GM21528 (cell line): ENCODE results near the gene UBE2G1.
"Not testable (repeated sequence)": the region's sequence is repeated elsewhere in the genome, so short reads cannot be mapped to it uniquely, and the experiment has no call there.

Experiments used
- ATAC-seq: cut with Tn5 transposase; IDR thresholded peaks from one replicate; pipeline ENCODE4 v1.9.1; 2021; ENCODE audit warnings: mild to moderate bottlenecking, moderate library complexity; ENCODE audit not compliant: unreplicated experiment, low FRiP score

Gene UBE2G1

DNA sequence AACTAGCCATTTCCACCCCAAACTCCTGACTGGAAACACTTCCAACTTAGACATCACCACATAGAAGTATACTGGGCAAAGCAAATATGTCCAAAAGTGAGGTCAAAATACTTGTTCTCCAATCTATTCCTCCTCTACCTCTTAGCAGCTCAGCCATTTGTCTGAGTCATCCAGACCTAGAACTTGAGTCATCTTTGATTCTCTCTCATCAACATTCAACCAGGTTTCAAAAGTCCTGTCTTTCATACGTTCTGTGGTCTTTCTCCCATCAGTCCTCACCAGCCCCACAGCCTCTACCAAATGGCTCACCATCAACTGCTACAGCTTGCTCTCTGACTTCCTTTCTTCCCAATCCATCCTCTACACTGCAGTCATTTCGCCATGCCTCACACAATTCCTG is 109.5 kb downstream of the UBE2G1 start:
- ATAC-seq: no peak

- not testable (repeated sequence) for ATAC-seq
Measured at GRCh38 chr17:4255271-4255670, 111.2 kb downstream of the UBE2G1 start.

GRCh38 chr17:4250887-4251286 is 115.6 kb downstream of the UBE2G1 start:
- no peak for ATAC-seq

DNA sequence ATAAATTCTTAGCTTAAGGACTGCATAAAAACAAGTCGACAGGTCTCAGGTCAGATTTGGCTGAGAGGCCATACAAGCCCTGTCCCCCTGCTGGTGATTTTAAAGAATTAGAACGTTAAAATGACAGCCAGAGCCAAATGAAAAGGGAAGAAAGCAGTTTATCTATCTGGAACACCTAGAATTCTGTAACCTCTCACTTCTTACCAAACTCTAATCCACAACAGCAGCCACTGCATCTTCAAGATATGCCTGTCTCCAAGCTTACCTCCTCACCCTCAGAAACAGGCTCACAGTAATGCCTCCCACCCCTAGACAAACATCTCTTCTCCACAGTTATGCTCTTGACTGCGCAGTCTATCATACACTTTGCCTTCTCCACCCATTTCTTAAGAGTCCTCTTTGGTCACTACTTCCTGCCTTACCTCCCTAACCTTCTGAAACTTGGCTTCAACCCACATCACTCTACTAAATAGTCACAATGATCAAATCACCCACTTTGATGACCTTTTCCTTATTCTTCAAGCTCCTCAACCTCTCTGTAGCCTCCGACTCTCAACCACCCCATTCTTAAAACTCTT is 116.9 kb downstream of the UBE2G1 start:
- no peak for ATAC-seq

GRCh38 chr17:4248504-4249277 is 117.8 kb downstream of the UBE2G1 start:
- ATAC-seq: no peak

- no peak for ATAC-seq
Measured at GRCh38 chr17:4247971-4248388, 118.5 kb downstream of the UBE2G1 start.

DNA sequence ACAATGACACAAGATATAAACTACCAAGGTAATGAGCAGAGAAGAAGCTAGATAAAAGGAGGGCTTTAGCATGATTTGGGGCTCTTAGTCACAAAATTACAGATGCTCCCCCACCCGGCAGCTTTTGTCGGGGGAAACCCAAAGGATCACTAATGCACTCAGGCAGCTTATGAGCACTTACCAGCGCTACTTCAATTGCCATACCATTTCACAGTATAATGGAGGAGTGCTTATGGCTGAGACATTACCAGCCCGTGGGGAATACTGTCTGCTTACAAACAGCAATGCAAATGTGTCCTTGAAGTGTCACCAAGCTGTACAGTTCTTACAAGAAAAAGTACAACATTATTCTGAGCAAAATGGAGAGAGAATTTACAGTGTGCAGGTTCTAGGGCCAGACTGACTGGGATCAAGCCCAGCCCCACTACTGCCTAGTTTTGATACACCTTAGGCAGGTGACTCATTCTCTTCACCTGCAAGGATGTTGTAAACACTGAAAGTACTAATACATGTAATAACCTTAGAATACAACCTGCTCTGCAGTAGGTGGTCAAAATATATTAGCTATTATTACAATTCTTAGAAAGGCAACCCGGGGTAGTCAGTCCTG is 119.0 kb downstream of the UBE2G1 start:
- ATAC-seq: no peak

DNA sequence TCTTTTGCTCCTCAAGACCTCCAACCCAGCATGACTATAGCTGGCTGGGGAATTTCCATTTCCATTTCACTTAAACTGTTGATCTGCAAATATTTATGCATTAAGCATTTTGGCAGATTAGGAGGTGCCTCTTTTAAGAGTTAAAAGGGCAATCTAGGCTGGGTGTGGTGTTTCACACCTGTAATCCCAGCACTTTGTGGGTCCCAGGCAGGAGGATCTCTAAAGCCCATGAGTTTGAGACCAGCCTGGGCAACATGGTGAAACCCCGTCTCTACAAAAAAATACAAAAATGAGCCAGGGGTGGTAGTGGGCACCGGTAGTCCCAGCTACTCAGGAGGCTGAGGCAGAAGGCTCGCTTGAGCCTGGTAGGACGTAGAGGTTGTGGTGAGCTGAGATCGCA is 119.8 kb downstream of the UBE2G1 start:
- no peak for ATAC-seq

- ATAC-seq: no peak
Measured at GRCh38 chr17:4241535-4241934, 124.9 kb downstream of the UBE2G1 start.

DNA sequence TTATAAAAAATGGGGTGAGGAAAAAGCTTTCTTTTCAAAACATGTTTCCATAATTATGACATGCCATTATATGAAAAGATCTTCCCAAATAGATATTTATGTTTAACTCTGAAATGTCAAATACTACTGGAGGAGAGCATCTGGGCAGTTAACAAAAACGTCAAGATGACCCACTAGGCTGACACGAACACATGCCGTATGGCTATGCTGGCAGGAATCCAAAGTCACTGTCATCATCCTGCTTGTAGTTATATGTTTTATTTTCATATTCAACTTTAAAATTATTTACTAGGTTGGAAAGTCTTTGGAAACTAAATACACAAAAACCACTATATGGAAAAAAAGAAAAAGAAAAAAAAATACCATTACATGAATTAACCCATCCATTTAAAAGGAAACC is 130.0 kb downstream of the UBE2G1 start:
- ATAC-seq: no peak

- ATAC-seq: no peak
Measured at GRCh38 chr17:4235372-4236279, 130.8 kb downstream of the UBE2G1 start.

DNA sequence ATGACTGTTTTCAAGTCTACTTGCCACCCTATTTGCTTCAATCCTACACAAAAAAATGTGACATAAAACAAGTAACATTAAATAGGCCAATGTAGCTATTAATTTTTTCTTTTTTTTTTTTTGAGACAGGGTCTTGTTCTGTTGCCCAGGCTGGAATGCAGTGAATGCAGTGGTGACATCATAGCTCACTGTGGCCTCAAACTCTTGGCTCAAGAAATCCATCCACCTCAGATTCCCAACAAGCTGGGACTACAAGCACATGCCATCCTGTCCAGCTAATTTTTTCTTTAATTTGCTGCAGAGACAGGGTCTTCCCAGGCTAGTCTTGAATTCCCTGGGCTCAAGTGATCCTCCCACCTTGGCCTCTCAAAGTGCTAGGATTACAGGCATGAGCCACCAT is 132.1 kb downstream of the UBE2G1 start:
- ATAC-seq: no peak

GRCh38 chr17:4233668-4234258 is 132.7 kb downstream of the UBE2G1 start:
- ATAC-seq: no peak

GRCh38 chr17:4232168-4232813 is 134.2 kb downstream of the UBE2G1 start:
- ATAC-seq: no peak

GRCh38 chr17:4229627-4230541 is 136.6 kb downstream of the UBE2G1 start:
- ATAC-seq: no peak

- no peak for ATAC-seq
Measured at GRCh38 chr17:4221899-4222659, 144.4 kb downstream of the UBE2G1 start.

GRCh38 chr17:4221163-4221562 is 145.3 kb downstream of the UBE2G1 start:
- no peak for ATAC-seq

GRCh38 chr17:4220655-4221054 is 145.8 kb downstream of the UBE2G1 start:
- no peak for ATAC-seq
